ENCODE measurements around the gene FKBP2.
A peak's percentile ranks its signal among the peaks of the same experiment; 100 is the strongest.

Gene FKBP2

DNA sequence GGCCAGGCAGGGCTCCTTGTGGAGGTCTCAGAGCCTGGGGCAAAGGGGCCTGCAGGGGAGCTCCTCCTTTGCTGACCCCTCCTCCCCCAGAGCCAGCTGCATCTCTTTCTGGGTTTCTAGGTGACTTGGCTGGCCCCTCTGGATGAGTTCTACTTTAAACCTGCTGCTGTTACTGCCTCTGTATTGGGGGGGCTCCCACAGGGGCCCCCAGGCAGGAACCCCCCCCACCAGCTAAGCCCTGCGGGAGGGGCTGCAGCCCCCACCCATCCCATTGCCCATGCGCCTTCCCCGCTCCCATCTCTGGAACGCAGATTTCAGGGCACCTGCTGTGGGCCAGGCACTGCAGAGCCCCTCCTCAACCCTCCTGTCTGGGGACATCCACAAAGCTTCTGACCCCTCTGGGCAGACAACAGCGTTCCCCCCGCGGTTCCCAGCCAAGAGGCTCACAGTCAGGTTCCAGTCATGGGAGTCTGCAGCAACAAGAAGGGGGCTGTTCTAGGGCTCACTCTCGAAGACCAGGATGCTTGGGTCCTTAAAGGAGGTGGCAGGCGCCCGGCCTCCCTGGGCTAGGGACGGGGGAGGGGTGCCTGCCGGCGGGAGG, 9.6 kb downstream of the FKBP2 start:
- DNase-seq, result no peak

DNA sequence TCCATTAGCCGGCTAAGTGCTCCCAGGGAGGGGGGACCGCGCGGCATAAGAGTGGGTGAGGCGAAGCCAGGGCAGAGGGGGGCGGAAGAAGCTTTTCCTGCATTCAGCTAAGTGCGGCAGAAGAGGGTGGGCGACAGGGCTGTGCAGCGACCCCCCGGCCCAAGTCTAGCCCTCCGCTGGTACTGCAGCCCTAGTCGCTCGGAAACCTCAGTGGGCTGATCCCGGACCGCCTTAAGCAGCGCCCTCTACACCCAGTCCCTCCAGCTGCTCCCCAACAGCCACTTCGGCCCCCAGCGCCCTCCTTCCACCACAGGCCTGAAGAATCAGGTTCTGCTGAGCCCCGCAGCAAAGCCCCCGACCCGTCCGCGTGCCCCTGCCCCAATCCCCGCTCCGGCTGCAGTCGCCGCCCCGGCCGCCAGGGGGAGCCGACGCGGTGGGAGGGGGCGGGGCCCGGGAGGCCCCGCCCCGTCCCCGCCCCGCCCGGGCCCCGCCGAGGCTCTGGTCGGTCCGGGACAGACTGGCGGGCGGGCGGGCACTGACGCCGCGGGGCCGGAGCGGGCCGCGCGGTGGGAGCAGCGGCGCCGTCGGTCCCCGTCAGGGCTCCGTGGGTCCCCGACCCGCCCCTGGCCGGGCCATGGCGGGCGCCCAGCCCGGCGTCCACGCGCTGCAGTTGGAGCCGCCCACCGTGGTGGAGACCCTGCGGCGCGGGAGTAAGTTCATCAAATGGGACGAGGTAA, 10.3 kb downstream of the FKBP2 start, which contains the start of gene PLCB3:
PLCB3 (plus strand) TSS at position 515 of the 737 bp plus-strand sequence; CDS start at position 635, 120 bp downstream.
- DNase-seq, result peak; percentile 70

DNA sequence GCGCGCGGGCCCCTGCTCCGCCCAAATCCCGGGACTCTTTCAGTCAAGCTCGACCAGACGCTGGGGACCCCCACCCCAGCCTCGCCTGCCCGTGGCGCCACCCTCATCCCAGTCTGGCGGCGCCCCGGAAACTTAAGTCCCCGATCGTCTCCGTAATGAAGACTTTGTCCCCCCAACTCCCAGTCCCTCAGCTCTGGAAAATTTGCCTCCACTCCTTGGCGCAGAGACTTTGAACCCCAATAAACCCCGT, 10.8 kb downstream of the FKBP2 start:
- DNase-seq, result no peak

DNA sequence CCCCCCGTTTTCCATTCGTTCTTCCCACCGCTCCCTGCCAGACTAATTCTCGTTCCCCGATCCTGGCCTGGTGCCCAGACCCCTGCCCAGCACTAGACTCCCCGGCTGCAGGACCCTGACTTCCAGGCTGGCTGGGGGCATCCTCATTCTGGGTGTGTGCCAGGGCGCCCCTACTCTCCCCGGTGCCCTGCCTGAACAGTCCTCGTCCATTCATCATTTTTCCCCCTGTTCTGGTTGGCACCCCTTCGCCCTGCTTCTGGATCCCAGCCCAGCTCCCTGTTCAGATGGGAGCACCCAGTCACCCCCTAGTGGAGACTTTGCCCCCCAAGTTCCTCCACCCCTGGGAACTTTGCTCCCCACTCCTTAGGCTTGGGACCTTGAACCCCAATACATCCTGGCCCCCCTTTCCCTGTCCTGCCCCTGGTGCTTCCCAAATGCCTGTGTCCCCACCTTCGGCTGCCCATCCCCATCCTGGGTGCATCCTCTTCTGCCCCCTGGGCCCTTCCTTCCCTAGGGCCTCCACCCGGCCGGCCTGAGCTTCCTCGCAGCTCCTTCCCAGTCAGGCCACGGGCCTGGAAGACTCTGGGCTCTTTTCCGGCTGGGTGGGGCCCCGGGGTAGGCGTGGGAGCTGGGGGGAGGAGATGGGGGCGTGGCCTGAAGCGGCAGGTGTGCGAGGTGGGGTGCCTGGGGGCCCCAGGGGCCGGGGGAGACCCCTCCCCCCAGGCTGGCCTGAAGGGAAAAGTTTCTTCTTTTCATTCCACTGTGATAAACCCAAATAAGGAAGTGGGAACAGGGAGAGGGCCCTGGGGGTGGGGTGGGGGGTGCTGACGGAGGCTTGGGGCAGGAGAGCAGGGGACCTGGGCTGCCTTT, 11.3 kb downstream of the FKBP2 start:
- peak; percentile 51 for DNase-seq

DNA sequence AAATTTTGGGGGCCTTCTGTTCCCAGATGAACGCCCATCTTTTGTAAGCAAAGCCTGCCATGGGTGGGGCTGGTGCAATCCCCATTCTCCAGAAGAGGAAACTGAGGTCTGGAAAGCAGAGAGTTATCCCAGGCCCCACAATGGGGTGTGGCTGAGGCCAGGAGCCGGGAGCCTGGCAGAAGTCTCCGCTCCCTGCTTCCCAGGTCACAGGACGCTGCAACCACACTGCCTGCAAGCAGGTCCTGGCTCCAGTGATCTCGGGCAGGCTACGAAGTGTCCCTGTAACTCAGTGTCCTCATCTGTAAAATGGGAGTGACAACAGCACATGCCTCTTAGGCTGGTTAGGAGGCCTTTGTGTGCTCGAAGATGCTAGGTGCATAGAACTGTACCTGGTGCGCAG, 12.1 kb downstream of the FKBP2 start:
- DNase-seq, result no peak

DNA sequence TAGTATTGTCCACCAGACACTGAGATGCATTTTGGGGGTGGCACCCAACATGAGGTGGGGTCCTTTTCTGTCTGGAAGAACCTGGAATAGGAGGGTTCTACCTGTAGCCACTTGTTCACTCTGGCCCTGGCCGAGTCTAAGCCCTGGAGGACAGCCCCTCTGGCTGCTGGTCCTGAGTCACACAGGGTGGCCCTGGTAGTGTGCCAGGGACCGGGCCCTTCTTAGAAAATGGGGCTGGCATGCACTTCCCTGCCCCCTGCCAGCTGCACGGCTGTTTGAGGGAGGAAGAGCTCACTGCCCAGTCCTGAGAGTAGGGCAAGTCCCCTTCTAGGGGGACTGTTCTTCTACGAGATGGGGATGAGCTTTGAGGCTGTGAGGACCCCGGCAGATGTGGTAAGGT, 12.6 kb downstream of the FKBP2 start:
- no peak for DNase-seq

DNA sequence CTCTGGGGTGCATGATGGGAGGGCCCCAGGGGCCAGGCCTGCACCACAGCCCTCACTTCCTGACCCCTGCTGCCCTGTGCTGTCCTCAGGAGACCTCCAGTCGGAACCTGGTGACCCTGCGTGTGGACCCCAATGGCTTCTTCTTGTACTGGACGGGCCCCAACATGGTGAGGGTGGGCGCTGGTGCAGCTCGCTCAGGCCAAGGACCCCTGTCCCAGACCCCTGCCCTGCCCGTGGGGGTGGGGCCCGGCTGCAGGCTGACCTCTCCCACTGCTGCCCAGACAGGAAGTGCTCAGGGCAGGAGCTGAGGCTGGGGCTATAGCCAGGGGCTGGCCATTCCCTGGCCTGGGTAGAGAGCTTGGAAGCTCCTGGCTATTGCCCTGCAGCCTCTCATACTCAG, 13.4 kb downstream of the FKBP2 start:
- no peak for DNase-seq

DNA sequence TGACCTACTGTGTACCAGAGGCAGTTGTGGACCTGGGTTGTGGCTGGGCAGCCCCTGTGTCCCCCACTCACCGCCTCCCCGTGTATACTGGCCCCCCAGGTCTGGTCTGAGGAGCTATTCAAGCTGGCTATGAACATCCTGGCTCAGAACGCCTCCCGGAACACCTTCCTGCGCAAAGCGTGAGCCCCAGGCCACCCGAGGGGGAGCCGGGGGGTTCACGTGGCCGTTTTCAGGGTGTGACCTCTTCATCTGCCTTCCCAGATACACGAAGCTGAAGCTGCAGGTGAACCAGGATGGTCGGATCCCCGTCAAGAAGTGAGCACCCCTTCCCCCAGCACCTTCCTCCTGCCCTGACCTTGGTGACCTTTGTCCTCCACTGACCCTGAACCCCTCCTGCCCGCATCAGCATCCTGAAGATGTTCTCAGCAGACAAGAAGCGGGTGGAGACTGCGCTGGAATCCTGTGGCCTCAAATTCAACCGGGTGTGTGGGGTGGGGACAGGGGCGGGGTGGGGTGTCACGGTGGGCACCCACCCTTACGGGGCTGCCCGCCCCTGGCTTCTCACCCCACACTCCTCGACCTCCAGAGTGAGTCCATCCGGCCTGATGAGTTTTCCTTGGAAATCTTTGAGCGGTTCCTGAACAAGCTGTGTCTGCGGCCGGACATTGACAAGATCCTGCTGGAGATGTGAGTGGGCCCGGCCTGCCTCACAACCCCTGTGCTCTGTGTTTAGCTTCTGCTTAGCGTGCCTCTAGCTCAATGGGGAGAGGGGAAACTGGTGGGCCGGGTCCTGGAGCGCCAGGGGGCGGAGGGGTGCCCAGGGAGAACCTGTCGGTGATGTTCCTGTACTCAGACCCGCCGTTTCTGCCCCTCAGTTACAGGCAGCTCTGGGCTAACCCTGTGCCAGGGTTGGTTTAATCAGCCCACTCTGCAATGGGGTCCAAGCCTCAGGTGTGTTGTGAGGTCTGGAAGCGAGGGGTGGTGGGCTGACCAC, 14.5 kb downstream of the FKBP2 start:
- no peak for DNase-seq

DNA sequence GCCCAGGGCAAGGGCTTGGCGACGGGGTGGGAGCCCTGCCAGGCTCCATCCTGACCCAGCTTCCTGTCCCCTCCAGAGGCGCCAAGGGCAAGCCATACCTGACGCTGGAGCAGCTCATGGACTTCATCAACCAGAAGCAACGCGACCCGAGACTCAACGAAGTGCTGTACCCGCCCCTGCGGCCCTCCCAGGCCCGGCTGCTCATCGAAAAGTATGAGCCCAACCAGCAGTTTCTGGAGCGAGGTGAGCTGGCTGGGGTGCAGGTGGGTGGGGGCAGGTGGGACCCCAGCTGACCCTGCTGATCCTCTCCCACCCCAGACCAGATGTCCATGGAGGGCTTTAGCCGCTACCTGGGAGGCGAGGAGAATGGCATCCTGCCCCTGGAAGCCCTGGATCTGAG, 15.4 kb downstream of the FKBP2 start:
- DNase-seq, result no peak

DNA sequence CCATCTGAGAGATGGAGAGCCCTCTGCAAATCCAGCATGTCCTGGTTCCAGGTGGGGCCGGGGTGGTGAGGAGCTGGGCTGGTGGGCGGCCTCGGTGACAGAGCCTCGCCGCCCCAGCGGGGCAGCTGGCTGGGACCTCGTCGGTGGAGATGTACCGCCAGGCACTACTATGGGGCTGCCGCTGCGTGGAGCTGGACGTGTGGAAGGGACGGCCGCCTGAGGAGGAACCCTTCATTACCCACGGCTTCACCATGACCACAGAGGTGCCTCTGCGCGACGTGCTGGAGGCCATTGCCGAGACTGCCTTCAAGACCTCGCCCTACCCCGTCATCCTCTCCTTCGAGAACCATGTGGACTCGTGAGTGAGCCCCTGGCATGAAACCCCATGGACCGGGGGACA, 17.5 kb downstream of the FKBP2 start:
- DNase-seq, result no peak

DNA sequence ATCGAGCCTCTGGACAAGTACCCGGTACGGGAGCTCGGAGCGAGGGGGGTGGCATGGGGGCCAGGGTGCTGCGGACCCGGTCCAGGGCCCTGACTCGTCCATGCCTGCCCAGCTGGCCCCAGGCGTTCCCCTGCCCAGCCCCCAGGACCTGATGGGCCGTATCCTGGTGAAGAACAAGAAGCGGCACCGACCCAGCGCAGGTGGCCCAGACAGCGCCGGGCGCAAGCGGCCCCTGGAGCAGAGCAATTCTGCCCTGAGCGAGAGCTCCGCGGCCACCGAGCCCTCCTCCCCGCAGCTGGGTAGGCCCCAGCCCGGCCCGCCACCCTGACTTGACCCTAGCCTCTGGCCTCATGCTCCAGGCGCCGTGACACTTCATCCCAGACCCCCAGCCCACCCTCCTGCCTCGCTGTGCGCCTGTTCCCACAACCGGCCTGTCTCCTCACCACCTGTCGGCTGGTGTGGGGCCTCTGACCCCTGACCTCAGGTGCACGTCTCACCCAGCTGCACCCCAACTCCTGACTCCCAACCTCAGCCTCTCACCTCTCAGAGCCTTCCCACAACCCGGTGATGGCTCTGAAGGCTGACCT, 18.1 kb downstream of the FKBP2 start:
- no peak for DNase-seq

DNA sequence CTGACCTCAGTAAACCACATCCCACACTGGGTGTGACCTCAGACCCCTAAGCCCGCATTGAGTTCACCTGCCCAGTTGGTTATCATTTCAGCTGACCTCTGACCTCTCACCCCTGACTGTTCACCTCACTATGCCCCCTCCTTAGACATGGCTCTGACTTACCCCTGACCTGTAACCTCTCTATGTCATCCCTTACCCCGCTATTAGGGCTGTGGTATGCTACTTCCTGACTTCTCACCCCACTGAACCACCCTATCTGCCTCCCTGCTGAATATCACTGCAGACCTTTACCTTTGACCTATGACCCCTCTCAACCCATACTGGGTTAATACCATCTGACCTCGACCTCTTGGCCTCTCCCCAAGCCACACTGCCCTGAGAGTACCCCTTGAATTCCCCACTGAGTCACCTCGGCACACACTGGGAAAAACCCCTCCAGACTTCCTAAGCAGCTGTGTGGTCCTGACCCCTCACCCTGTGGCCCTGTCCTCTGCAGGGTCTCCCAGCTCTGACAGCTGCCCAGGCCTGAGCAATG, 18.7 kb downstream of the FKBP2 start:
- peak; percentile 49 for DNase-seq

DNA sequence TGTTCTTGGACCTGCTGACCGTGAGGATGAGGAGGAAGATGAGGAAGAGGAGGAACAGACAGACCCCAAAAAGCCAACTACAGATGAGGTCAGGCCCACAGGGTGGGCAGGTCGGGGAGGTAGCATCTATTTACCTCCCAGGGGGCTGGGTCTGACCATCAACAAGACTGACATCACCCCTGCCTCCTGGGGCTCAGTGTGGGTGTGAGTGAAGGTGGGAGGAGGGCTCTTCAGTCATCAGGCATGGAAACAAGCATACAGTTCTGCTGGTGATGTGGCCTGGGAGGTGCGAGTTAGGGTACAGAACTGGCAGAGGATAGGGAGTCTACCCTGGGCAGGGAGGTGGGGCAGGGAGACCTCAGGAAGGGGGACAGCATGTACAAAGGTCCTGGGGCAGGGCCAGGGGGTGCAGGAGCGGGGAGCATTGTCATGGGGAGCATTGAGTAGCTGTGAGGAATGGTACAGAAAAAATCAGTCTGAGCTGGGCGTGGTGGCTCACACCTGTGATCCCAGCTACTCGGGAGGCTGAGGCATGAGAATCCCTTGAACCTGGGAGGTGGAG, 19.3 kb downstream of the FKBP2 start:
- no peak for DNase-seq

DNA sequence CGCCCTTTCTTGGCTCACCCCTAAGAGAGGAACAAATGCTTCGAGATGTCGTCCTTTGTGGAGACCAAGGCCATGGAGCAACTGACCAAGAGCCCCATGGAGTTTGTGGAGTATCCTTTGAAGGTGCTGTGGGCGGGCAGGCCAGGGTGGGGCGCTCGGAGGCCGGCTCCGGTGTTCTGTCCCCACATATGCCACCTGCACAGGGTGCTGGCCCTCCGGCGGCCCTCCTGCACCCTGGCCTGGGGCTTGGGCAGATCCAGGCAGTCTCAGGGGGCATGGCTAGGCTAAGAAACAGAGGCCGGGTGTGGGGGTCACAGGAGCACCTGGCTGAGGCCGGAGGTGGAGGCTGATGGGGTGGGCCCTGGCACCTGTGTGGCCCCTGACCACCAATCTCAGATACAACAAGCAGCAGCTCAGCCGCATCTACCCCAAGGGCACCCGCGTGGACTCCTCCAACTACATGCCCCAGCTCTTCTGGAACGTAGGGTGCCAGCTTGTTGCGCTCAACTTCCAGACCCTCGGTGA, 20.7 kb downstream of the FKBP2 start:
- DNase-seq, result no peak

DNA sequence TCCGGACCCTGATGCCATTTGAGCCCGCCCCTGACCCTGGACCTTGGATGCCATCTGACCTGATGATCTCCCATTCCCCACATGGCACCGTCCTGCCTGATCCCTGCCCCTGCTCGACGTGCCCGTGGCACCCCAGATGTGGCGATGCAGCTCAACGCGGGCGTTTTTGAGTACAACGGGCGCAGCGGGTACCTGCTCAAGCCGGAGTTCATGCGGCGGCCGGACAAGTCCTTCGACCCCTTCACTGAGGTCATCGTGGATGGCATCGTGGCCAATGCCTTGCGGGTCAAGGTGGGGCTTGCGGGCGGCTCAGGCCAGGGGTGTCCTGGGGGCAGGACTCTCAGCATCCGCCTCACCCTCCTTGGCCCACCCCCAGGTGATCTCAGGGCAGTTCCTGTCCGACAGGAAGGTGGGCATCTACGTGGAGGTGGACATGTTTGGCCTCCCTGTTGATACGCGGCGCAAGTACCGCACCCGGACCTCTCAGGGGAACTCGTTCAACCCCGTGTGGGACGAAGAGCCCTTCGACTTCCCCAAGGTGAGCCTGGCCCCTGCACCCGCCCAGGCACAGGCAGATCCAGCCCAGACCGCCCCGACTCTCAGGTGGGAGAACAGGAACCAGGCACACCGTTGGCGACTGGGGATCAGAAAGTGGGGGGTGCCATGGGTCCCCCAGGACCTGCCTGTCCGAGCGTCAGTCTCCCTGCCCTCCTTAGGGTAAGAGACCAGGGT, 21.5 kb downstream of the FKBP2 start:
- DNase-seq, result no peak

DNA sequence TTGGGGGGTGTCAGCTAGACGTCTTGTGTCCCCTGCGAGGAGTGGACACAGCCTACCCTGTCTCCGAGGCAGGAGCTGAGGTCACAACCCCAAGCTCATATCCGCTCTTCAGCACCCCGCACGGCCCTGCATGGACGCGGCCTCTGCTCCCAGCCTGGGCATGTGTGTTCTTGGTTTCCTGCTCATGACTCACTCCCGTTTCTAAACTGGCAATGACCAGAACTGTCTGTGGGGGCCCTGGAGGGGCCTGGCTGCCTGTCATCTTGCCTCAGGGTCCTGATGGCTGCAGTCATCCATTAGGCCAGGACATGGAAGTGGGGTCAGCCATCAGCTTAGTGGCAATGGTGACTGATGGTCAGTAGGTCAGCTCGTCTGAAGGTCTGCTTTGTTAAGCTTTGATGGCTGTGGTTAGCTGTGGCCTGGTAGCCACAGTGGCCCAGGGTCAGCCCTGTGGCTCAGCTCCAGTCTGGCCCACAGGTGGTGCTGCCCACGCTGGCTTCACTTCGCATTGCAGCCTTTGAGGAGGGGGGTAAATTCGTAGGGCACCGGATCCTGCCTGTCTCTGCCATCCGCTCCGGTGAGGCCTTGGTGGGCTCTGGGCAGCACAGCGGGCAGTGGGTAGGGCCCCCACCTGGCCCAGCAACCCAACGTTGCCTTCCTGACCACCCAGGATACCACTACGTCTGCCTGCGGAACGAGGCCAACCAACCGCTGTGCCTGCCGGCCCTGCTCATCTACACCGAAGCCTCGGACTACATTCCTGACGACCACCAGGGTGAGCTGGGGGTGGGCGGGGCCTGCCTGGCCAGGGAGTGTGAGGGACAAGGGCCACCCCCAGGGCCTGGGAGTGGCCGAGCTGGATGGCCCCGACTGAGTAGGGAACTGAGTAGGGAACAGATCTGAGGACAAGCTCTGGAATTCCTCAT, 22.4 kb downstream of the FKBP2 start:
- no peak for DNase-seq

DNA sequence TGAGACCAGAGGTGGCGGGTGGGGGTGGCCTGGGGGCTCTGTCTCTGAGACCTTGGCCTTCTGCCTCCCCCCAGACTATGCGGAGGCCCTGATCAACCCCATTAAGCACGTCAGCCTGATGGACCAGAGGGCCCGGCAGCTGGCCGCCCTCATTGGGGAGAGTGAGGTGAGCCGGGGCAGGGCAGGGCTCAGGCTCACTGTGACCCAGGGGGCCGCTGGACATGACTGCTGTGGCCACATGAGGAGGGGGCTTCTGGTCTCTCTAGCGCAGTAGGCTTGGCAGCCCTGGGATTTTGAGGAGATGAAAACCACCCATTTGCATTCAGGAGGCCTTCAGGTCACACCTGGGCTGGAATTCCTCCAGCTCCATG, 23.0 kb downstream of the FKBP2 start:
- DNase-seq, result no peak

DNA sequence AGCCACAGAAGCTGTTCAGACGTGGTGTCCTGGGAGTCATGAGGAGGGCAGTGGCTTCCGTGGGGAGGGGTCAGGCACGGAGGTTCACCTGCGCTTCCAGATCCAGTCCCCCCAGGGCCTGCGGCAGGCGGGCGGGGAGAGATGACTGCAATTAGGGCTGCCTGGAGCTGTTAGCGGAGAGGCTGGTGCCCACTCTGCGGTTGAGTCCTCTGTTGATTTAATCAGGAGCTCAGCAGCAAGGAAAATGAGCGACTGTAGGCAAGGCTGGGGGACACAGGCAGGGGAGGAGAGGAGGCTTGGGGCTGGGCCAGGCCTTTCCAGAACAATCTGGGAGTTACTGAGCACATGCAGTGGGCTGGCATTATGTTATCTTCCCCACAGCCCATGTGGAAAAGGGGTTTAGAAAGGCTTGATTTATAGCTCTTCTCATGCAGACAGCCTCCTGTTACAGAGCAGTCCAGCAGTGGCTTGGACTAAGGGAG, 23.5 kb downstream of the FKBP2 start:
- no peak for DNase-seq
